Right lobe of liver (tissue), 6 donors: ENCODE data around the gene CDH16. TPM values are rescaled to one million over a fixed set of nuclear protein-coding genes. Genes with fewer than 3 reads are reported as not detected.

Experiments used
- ATAC-seq, 4 donors: fragments of 200-7000 bp; cut with Tn5 transposase; one replicate each; pipeline ENCODE4 v1.9.1; 2020; ENCODE audit warnings: mild to moderate bottlenecking in 4 of 4, moderate library complexity in 4 of 4
- DNase-seq, 3 donors: peaks; one replicate each; pipeline ENCODE4 v3.0.0-alpha.2; 2020
- H3K27ac ChIP-seq, 3 donors: fragments of 200-600 bp; one replicate each; pipeline ENCODE4 v1.8.0; 2022
- H3K27me3 ChIP-seq, 2 donors: fragments of 200-600 bp; one replicate each; pipeline ENCODE4 v1.8.0; 2022
- H3K36me3 ChIP-seq, 4 donors: fragments of 200-600 bp; sonication (generic) in 1 of 4; one replicate each; pipeline versions ENCODE4 v1.5.1 to v1.8.0; 2017 to 2022; ENCODE audit warnings: control low read depth in 1 of 4
- H3K4me1 ChIP-seq, 4 donors: fragments of 200-600 bp; sonication (generic) in 1 of 4; one replicate each; pipeline versions ENCODE4 v1.5.1 to v1.8.0; 2017 to 2022; ENCODE audit warnings: control low read depth in 1 of 4
- H3K4me3 ChIP-seq, 3 donors: fragments of 200-600 bp; one replicate each; pipeline ENCODE4 v1.8.0; 2022
- H3K9me3 ChIP-seq, 4 donors: fragments of 200-600 bp; sonication (generic) in 1 of 4; one replicate each; pipeline versions ENCODE4 v1.5.1 to v1.8.0; 2017 to 2022; ENCODE audit warnings: control low read depth in 1 of 4
- POLR2A ChIP-seq: fragments of 450-650 bp; IDR thresholded peaks from one replicate; pipeline ENCODE4 v1.6.1; 2017; ENCODE audit warnings: antibody characterized with exemption, mild to moderate bottlenecking
- WGBS: methylation state at CpG from one replicate; pipeline ENCODE4 v1.1.6; 2018; ENCODE audit warnings: low coverage, low lambda C conversion rate; ENCODE audit not compliant: insufficient coverage; ENCODE audit errors: missing lambda C conversion rate; 5-methylcytosine and 5-hydroxymethylcytosine counted together
- intact Hi-C, 2 donors: fragments of 100-400 bp; cut with DNase I; formaldehyde crosslinking; loops; one replicate each; pipeline versions ENCODE4 v1.11.2 to v1.14.1; 2022
- total RNA-seq, 6 experiments: library from RNA; depleted of rRNA in 2 of 6; stranded (reverse); fragments of >200 nt in 2 of 6; fragmentation: NEBNext Ultra II Directional in 3 of 6; extraction: Animal tissue kit (Norgen Biotek cat#: 25700) in 3 of 6; gene quantifications; one replicate each; pipeline versions ENCODE4 v1.1.0 to v1.2.4, GENCODE V29; 2016 to 2023
- TF ChIP-seq, protein P1 (sequence below), 4 donors: fragments of 200-600 bp in 3 of 4; fragments of 450-650 bp in 1 of 4; IDR thresholded peaks; one replicate each; pipeline versions ENCODE4 v1.5.1 to v1.8.0; 2016 to 2022; ENCODE audit warnings: antibody characterized with exemption in 4 of 4, mild to moderate bottlenecking in 2 of 4
- donor health status: DM: no; HTN: yes; CAD: no.
- donor health status: DM: no; HTN: no; CAD: no.
- donor health status: DM: no; HTN: no; CAD: no.
- donor health status: DM: no; HTN: yes; CAD: no.
- donor health status: DM: no; HTN: yes; CAD: no.

Gene CDH16
- total RNA-seq, 6 experiments from 2014 or later = 0.07 to 0.47 (median 0.22) TPM; not detected in 2

DNA sequence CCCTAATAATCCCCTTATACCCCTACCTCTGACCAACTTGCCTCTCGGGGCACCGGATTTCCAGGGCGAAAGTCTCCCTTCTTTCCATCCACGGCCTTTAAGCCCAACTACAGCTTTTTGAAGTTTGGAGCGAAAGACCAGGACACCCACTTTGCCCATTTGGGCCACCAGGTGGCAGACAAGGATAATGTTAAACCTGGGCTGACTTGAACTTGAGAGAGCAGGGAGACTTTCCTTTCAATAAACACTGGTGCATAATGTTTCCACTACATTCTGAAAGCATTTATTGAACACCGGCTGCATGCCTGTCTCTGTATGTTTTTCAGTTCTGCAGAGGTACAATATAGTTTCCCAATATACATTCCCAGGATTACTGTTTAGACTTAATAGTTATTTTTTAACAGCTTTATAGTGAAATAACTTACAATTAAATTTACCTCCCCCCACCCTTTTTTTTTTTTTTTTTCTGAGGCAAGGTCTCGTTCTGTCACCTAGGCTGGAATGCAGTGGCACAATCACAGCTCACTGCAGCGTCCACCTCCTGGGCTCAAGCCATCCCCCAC, 35.5 kb upstream of the CDH16 start:
- Histone ChIP-seq H3K36me3 (no peaks in the 10 kb centered on the region), H3K4me3 (no peak overlapping the region), H3K27ac (no peak overlapping the region), H3K4me1 (peaks cover 0 to 33% (median 13%) of the 10 kb centered on the region in 4 donors), H3K27me3 (no peaks in the 10 kb centered on the region), H3K9me3 (no peaks in the 10 kb centered on the region)
- DNase-seq (peak; percentile 74 to 81 (median 75)), ATAC-seq (peak; percentile 80 to 87 (median 82))
- 2% methylated on average over 8 of the region's 8 CpGs for WGBS
- TF ChIP-seq POLR2A = no peak
- TF ChIP-seq, protein P1, sequence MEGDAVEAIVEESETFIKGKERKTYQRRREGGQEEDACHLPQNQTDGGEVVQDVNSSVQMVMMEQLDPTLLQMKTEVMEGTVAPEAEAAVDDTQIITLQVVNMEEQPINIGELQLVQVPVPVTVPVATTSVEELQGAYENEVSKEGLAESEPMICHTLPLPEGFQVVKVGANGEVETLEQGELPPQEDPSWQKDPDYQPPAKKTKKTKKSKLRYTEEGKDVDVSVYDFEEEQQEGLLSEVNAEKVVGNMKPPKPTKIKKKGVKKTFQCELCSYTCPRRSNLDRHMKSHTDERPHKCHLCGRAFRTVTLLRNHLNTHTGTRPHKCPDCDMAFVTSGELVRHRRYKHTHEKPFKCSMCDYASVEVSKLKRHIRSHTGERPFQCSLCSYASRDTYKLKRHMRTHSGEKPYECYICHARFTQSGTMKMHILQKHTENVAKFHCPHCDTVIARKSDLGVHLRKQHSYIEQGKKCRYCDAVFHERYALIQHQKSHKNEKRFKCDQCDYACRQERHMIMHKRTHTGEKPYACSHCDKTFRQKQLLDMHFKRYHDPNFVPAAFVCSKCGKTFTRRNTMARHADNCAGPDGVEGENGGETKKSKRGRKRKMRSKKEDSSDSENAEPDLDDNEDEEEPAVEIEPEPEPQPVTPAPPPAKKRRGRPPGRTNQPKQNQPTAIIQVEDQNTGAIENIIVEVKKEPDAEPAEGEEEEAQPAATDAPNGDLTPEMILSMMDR (IDR thresholded peaks at IDR 0.05) = peak; percentile 72 to 88 (median 82)
- intact Hi-C loops = no loop called here

DNA sequence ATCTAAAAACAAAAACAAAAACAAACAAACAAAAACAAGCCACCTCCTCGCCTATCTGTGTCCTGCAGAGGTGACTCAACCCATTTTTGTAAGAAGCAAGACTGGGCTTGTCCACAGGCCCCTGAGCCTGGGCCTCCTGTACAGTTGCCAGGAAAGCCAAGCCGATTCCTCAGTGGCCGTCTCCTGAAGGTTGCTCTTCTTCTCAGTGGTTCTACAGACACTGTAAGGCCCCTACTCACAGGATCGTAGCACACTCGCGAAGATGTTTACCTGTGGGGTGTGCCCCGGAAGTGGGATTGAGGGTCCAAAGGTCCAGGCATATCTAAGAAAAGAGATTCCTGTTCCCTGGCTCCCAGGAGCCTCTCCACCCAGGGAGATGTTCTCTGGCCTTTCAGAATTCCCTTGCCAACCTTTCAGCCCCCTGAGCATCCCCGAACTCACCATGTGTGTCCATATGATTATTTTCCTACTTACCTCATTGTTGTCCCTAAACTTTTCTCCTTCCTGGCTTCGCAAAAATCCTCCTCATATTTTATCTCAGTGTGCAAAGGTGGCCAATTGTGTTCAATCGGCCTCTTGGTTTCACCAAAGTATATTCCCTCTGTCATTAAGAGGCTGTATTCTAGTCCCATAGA, 34.9 kb upstream of the CDH16 start:
- Histone ChIP-seq H3K4me1 (peaks cover 0 to 39% (median 16%) of the 10 kb centered on the region in 4 donors), H3K4me3 (no peak overlapping the region), H3K27me3 (no peaks in the 10 kb centered on the region), H3K27ac (no peak overlapping the region), H3K36me3 (no peaks in the 10 kb centered on the region), H3K9me3 (no peaks in the 10 kb centered on the region)
- TF ChIP-seq, protein P1 (IDR thresholded peaks at IDR 0.05) = no peak
- no peak for TF ChIP-seq POLR2A
- intact Hi-C loops = no loop called here
- 52% methylated on average over 10 of the region's 10 CpGs for WGBS
- DNase-seq (no peak), ATAC-seq (no peak)

DNA sequence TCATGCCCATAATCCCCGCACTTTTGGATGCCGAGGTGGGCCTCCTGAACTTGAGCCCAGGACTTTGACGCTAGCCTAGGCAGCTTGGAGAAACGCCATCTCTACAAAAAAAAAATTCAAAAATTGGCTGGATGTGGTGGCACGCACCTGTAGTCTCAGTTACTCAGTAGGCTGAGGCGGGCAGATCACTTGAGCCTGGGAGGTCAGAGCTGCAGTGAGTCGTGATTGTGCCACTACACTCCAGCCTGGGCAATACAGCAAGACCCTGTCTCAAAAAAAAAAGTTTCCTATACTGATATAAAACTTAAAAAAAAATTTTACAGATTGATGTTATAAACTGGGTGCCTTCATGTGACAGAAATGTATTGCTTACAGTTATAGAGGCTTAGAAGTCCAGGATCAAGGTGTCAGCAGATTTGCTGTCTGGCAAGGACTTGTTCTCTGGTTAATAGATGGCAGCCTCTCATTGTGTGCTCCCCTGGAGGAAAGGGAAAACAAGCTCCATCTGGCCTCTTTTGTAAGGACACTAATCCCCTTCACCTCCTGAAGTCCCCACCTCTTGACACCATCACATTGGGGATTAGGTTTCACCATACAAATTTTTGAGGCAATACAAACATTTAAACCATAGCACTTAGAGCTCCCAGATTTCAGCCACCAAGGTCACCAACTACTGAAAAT, 33.9 kb upstream of the CDH16 start:
- TF ChIP-seq POLR2A = no peak
- TF ChIP-seq, protein P1 (IDR thresholded peaks at IDR 0.05) = no peak
- no peak overlapping the region for H3K27ac ChIP-seq

DNA sequence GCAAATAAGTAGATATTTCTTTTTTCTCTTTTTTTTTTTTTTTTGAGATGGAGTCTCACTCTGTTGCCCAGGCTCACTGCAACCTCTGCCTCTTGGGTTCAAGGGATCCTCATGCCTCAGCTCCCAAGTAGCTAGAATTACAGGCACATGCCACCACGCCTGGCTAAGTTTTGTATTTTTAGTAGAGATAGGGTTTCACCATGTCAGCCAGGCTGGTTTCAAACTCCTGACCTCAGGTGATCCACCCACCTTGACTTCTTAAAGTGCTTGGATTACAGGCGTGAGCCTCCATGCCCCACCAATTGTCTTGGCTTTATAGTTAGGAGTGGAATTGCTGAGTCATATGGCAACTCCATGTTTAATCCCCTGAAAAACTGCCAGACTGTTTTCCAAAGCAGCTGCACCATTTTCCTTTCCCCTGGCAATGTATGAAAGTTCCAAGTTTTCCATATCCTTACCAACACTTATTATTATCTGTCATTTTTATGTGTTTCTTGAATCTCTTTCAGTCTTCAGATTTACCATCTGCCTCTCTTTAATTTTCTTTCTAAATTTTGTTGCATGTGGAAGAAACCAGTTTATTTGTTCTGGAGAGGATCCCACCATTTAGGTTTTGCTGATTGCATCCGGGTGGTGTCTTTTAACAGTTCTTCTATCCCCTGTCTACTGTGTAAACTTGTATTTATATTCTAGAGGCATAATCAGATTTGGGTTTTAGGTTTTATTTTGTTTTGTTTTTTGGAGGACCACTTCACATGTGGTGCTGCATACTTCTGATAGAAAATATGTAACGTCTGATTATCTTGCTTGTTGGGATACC, 32.5 kb upstream of the CDH16 start:
- intact Hi-C loops = no loop called here
- no peak overlapping the region for H3K27ac ChIP-seq
- TF ChIP-seq, protein P1 (IDR thresholded peaks at IDR 0.05) = no peak
- TF ChIP-seq POLR2A = no peak
- no peak overlapping the region for H3K4me3 ChIP-seq
- peaks cover 0 to 37% (median 18%) of the 10 kb centered on the region in 4 donors for H3K4me1 ChIP-seq
- 90% methylated on average over 4 of the region's 4 CpGs for WGBS
- no peaks in the 10 kb centered on the region for H3K27me3 ChIP-seq
- no peak for DNase-seq
- H3K9me3 ChIP-seq = no peaks in the 10 kb centered on the region
- H3K36me3 ChIP-seq = no peaks in the 10 kb centered on the region
- ATAC-seq = no peak

More for the DNA sequence above, 33.9 kb upstream of the CDH16 start:
- Histone ChIP-seq H3K9me3 (no peaks in the 10 kb centered on the region), H3K36me3 (no peaks in the 10 kb centered on the region), H3K27me3 (no peaks in the 10 kb centered on the region), H3K4me1 (peaks cover 0 to 44% (median 20%) of the 10 kb centered on the region in 4 donors), H3K4me3 (no peak overlapping the region)
- intact Hi-C loops = no loop called here
- 79% methylated on average over 7 of the region's 7 CpGs for WGBS
- ATAC-seq (no peak), DNase-seq (no peak)
